ENCODE results near the gene FOXI1.
"Not testable (repeated sequence)": the region's sequence is repeated elsewhere in the genome, so short reads cannot be mapped to it uniquely, and the experiment has no call there.

Gene FOXI1

DNA sequence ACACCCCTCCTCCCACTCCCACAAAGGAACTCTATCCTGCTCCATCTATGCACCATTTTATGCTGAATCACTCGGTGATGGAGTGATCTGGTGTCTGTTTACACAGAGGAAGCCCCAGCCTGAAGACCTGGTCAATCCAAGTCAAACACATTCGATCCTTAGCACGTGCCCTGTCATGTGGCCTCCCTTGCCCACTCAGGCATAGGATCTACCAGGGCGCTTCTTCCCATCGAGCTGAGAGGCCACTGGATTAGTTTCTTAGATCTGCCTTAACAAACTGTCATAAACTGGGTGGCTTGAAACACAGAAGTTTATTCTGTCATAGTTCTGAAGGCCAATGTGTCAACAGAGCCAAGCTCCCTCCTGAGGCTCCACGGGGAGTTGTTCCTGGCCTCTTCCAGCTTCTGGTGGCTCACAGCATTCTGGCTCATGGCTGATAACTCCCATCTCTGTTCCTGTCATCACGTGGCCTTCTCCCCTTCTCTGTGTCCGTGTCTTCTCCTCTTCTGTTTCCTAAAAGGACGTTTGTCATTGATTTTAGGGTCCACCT, 34.2 kb downstream of the FOXI1 start:
- DNase-seq (ENCODE audit: low spot score): no peak
- TF ChIP-seq, protein P1, sequence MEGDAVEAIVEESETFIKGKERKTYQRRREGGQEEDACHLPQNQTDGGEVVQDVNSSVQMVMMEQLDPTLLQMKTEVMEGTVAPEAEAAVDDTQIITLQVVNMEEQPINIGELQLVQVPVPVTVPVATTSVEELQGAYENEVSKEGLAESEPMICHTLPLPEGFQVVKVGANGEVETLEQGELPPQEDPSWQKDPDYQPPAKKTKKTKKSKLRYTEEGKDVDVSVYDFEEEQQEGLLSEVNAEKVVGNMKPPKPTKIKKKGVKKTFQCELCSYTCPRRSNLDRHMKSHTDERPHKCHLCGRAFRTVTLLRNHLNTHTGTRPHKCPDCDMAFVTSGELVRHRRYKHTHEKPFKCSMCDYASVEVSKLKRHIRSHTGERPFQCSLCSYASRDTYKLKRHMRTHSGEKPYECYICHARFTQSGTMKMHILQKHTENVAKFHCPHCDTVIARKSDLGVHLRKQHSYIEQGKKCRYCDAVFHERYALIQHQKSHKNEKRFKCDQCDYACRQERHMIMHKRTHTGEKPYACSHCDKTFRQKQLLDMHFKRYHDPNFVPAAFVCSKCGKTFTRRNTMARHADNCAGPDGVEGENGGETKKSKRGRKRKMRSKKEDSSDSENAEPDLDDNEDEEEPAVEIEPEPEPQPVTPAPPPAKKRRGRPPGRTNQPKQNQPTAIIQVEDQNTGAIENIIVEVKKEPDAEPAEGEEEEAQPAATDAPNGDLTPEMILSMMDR (IDR thresholded peaks at IDR 0.05; ENCODE audit: extremely low read depth, missing control alignments): no peak

DNA sequence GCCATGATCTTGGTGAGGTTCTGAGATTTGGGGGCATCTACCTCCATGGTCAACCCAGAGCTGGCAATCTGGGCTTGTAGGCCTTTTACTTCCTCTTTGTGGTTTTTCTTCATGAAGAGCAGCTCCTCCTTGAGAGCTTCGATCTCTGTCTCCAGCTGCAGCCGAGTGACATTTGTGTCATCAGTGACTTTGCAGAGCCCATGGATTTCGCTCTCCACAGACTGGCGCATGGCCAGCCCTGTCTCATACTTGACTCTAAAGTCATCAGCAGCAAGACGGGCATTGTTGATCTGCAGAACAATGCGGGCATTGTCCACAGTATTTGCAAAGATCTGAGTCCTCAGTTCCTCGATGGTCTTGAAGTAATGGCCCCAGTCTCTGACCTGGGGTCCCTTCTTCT, 35.5 kb downstream of the FOXI1 start:
- not testable (repeated sequence) for DNase-seq (ENCODE audit: low spot score)

DNA sequence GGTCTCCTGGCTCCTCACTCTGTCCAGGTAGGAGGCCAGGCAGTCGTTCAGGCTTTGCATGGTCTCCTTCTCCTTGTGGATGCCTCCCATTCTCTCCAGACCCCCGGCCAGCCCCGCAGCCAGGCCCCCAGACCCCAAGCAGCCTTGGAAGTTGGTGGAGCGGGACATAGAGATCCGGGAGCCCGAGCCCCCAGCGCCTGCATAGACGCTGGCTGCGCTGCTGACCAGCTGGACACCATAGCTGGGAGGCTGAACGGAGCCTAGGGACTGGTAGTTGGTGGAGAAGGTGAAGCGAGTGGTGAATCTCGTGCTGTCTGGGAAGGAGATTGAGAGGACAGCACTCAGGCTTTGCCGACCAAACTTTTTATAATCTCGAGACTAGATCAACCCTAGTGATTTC, 35.9 kb downstream of the FOXI1 start:
- DNase-seq (ENCODE audit: low spot score): no peak
- TF ChIP-seq, protein P1 (IDR thresholded peaks at IDR 0.05; ENCODE audit: extremely low read depth, missing control alignments): no peak

DNA sequence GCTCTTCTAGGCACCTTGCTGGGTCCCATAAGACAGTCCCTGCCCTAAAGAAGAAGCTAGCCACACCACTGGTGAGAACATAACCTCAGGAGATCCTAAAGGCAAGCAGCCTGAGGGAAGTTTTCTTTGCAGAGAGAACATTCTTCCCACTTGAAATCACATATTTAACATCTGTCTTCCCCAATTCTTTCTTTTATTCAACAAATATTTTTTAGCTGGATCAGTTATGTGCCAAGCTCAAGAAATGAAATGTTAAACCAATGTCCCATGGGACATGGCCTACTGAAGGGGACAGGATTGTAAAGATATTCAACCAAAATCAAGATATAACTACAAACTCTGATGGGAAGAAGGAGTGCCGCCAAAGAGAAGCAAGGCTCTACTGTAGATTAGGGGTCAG, 36.5 kb downstream of the FOXI1 start:
- TF ChIP-seq, protein P1 (IDR thresholded peaks at IDR 0.05; ENCODE audit: extremely low read depth, missing control alignments): no peak
- no peak for DNase-seq (ENCODE audit: low spot score)

DNA sequence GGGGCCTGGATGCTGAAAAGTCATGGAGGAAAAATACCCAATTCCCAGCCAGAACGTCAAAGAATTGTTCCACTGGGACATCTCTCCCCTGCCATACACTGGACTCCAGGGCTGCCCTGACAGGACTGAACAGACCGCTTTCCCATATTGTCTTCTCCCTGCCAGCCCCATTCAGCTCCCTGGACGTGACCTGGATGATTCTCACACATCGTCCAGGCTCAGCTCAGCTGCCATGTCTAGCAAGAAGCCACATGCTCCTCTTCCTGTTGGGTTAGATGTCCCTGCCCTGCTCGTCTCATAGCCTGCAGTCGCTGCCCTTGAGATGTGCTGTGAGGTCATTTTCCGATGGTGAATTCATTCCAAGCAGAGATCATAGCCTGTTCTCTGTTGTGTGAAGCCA, 37.4 kb downstream of the FOXI1 start:
- TF ChIP-seq, protein P1 (IDR thresholded peaks at IDR 0.05; ENCODE audit: extremely low read depth, missing control alignments): no peak
- DNase-seq (ENCODE audit: low spot score): no peak

DNA sequence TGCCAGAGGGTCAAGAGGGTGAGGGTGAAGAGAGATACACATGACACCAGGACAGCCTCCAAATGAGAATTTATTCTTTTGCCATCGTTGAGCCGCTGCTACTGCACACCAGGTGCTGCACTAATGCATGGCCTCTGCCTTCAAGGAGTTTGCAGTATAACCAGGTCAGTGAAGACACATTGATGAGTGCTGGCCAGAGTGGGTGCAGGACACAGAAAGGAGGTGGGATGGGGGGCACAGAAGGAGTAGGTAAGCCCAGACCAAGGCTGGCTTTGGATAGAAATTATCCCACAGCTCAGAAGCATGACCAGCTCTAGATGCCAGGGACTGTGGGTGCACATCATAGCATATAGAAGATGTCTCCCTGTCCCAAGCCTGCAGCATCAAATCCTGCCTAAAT, 38.0 kb downstream of the FOXI1 start:
- TF ChIP-seq, protein P1 (IDR thresholded peaks at IDR 0.05; ENCODE audit: extremely low read depth, missing control alignments): no peak
- no peak for DNase-seq (ENCODE audit: low spot score)

DNA sequence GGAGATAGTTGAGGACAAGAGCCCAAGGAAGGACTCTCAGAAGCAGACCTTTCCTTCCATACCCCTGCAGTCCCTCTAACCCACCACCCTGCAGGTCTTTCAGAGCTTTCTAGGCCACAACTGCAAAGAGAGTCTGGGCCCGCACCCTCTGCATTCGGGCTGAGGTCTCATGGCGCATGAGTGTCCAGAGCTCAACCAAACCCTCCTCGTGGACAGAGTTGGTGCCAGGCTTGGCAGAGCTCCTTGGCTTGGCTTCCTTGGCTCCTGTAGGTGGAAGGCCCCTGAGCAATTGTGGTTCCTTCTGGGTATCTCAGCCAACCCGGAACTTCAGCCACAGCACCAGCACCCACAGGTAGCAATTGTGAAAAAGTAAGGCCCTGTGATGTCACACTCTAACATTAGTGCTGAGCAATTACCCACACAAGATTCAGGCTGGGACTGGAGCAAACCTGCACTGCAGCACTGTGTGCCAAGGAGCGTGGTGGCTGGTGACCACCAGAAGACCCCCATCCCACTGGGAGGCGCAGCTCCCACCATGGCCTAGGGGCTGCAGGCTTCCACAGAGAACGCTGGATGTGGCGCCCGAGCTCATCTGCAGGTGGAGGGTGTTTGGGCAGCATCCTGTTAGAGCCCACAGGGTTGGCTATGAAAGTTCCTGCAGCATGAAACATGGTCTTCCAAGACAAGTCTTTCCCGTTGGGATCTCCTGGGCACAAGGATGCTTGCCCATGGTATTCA, 38.8 kb downstream of the FOXI1 start:
- no peak for DNase-seq (ENCODE audit: low spot score)
- TF ChIP-seq, protein P1 (IDR thresholded peaks at IDR 0.05; ENCODE audit: extremely low read depth, missing control alignments): no peak

DNA sequence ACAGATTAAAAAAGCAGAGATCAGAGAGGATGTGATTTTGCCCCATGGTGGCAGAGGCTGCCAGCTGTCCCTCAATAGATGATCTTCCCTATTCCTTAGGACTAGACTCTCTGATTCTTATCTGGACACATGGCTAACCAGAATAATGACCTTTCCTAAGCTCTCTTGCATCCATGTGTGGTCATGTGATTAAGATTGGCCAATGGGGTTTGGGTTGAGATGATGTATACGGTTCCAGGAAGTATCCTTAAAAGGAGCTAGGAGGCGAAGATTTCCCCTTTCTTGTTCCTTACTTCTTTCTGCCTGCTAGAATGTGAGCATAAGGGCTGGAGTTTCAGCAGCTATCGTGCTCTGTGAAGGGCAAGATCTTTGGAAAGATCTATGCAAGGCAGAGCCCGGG, 39.8 kb downstream of the FOXI1 start:
- TF ChIP-seq, protein P1 (IDR thresholded peaks at IDR 0.05; ENCODE audit: extremely low read depth, missing control alignments): no peak
- no peak for DNase-seq (ENCODE audit: low spot score)
